GM23338 (cell line): Measurements from ENCODE around the gene UEVLD. TPM values are rescaled to one million over a fixed set of nuclear protein-coding genes. Genes with fewer than 3 reads are reported as not detected.

Experiments
- ATAC-seq: fragments of 200-7000 bp; cut with Tn5 transposase; 3 replicates; pipeline ENCODE4 v1.9.1; 2020
- DNase-seq: peaks from one replicate; pipeline ENCODE4 v3.0.0-alpha.2; 2015; ENCODE audit warnings: low spot score
- H2AFZ ChIP-seq: fragments of 200-600 bp; sonication (generic); 2 replicates; pipeline ENCODE4 v1.8.0; 2016; ENCODE audit warnings: antibody characterized with exemption, mild to moderate bottlenecking, moderate library complexity
- H3F3A ChIP-seq: fragments of 200-600 bp; sonication (generic); replicated peaks from 2 replicates; pipeline ENCODE4 v1.8.0; 2017; ENCODE audit warnings: antibody characterized with exemption, mixed run types, low read depth
- H3K27ac ChIP-seq: fragments of 200-600 bp; sonication (generic); 2 replicates; pipeline ENCODE4 v1.6.1; 2016; ENCODE audit warnings: low read depth
- H3K27me3 ChIP-seq: fragments of 200-600 bp; sonication (generic); 2 replicates; pipeline ENCODE4 v1.8.0; 2016; ENCODE audit warnings: mild to moderate bottlenecking, mixed run types, moderate library complexity; ENCODE audit not compliant: insufficient read depth
- H3K36me3 ChIP-seq: fragments of 200-600 bp; sonication (generic); 2 replicates; pipeline ENCODE4 v1.8.0; 2016; ENCODE audit warnings: mild to moderate bottlenecking; ENCODE audit not compliant: insufficient read depth
- H3K4me1 ChIP-seq: fragments of 200-600 bp; sonication (generic); 2 replicates; pipeline ENCODE4 v1.8.0; 2016; ENCODE audit warnings: mild to moderate bottlenecking, moderate library complexity; ENCODE audit not compliant: insufficient read depth
- H3K4me2 ChIP-seq: fragments of 200-600 bp; sonication (generic); 2 replicates; pipeline ENCODE4 v1.7.1; 2017; ENCODE audit warnings: mixed run types
- H3K4me3 ChIP-seq: fragments of 200-600 bp; sonication (generic); 2 replicates; pipeline ENCODE4 v1.6.1; 2016; ENCODE audit warnings: mixed run types
- H3K79me2 ChIP-seq: fragments of 200-600 bp; sonication (generic); replicated peaks from 2 replicates; pipeline ENCODE4 v1.8.0; 2017; ENCODE audit warnings: mild to moderate bottlenecking; ENCODE audit not compliant: insufficient read depth
- H3K9me2 ChIP-seq: fragments of 200-600 bp; sonication (generic); 2 replicates; pipeline ENCODE4 v1.8.0; 2017; ENCODE audit not compliant: insufficient read depth
- H4K20me1 ChIP-seq: fragments of 200-600 bp; sonication (generic); replicated peaks from 2 replicates; pipeline ENCODE4 v1.8.0; 2017; ENCODE audit warnings: mild to moderate bottlenecking; ENCODE audit not compliant: insufficient read depth
- H3K27ac Mint-ChIP-seq: 2 replicates; pipeline ENCODE4 v1.8.0; 2020; ENCODE audit warnings: inconsistent platforms, mild to moderate bottlenecking, moderate library complexity, mixed read lengths
- H3K27me3 Mint-ChIP-seq: 3 replicates; pipeline ENCODE4 v1.8.0; 2022; ENCODE audit warnings: low read depth, mild to moderate bottlenecking, moderate library complexity, mixed read lengths, inconsistent platforms; ENCODE audit not compliant: insufficient read depth, poor library complexity
- H3K36me3 Mint-ChIP-seq: 3 replicates; pipeline ENCODE4 v1.8.0; 2021; ENCODE audit warnings: low read depth, mild to moderate bottlenecking, inconsistent platforms, moderate library complexity, mixed read lengths
- H3K4me1 Mint-ChIP-seq: 3 replicates; pipeline ENCODE4 v1.8.0; 2020; ENCODE audit warnings: mild to moderate bottlenecking, inconsistent platforms, mixed read lengths
- H3K4me3 Mint-ChIP-seq: 3 replicates; pipeline ENCODE4 v1.8.0; 2021; ENCODE audit warnings: moderate library complexity, mild to moderate bottlenecking, inconsistent platforms, mixed read lengths
- H3K9me3 Mint-ChIP-seq: 3 replicates; pipeline ENCODE4 v1.8.0; 2020; ENCODE audit warnings: moderate library complexity, mild to moderate bottlenecking, inconsistent platforms, mixed read lengths
- CREB1 ChIP-seq: fragments of 250-450 bp; sonication (Bioruptor Pico); IDR thresholded peaks from 2 replicates; pipeline ENCODE4 v1.5.0; 2020; ENCODE audit warnings: low read depth, mild to moderate bottlenecking, moderate library complexity
- JUNB ChIP-seq: IDR thresholded peaks from one replicate; pipeline ENCODE4 v1.6.1; 2016; ENCODE audit warnings: antibody characterized with exemption; ENCODE audit not compliant: unreplicated experiment
- STAT1 ChIP-seq: IDR thresholded peaks from one replicate; pipeline ENCODE4 v1.6.1; 2016; ENCODE audit warnings: antibody characterized with exemption; ENCODE audit not compliant: unreplicated experiment
- ZNF462 ChIP-seq: fragments of 250-450 bp; sonication (Bioruptor Pico); IDR thresholded peaks from 2 replicates; pipeline ENCODE4 v1.5.0; 2020; ENCODE audit warnings: mild to moderate bottlenecking, moderate library complexity
- polyA plus RNA-seq: library from polyadenylated mRNA; unstranded; fragments of >200 nt; fragmentation: Nextera tagmentation; extraction: Ambion mirVana; gene quantifications from 2 replicates; pipeline ENCODE4 v1.2.1, GENCODE V29; 2016
- total RNA-seq: library from RNA; depleted of rRNA; stranded (reverse); fragments of >200 nt; shearing (Covaris generic); gene quantifications from 2 replicates; pipeline ENCODE4 v1.2.3, GENCODE V29; 2014
- TF ChIP-seq, protein P1 (sequence below): IDR thresholded peaks from one replicate; pipeline ENCODE4 v1.6.1; 2018; ENCODE audit warnings: antibody characterized with exemption; ENCODE audit not compliant: unreplicated experiment

Gene UEVLD
- total and polyA plus RNA-seq, 2 experiments from 2014 or later: 10.2 to 11.8 TPM

- TF ChIP-seq ZNF462 (CRISPR knock-in tag): no peak
Observed at GRCh38 chr11:18533365-18533764, 55.2 kb downstream of the UEVLD start (continued).

- Mint-ChIP-seq H3K27me3 (peaks cover 6% of the 10 kb centered on the region), H3K9me3 (no peaks in the 10 kb centered on the region), H3K4me1 (0 out of 3 replicates have a peak, but pooled peaks cover 2% of the 10 kb centered on the region), H3K36me3 (no peaks in the 10 kb centered on the region), H3K27ac (0 out of 2 replicates have a peak overlapping the region, but pooled peaks have one; percentile 10), H3K4me3 (peak overlapping the region; percentile 99)
- H3K4me3 ChIP-seq: peak overlapping the region; percentile 89
- no peaks in the 10 kb centered on the region for H3F3A ChIP-seq
- peaks cover 9% of the 10 kb centered on the region; the same call in 1 of the 2 replicates for H3K4me1 ChIP-seq
- H2AFZ ChIP-seq: peak overlapping the region; percentile 64; the same call in 1 of the 2 replicates
- ATAC-seq (no peak), DNase-seq (no peak)
- H3K36me3 ChIP-seq: no peaks in the 10 kb centered on the region
- H4K20me1 ChIP-seq: no peaks in the 10 kb centered on the region; the same call in 1 of the 2 replicates
- H3K79me2 ChIP-seq: peaks cover 36% of the 10 kb centered on the region
- H3K9me2 ChIP-seq: no peaks in the 10 kb centered on the region
- H3K4me2 ChIP-seq: peak overlapping the region; percentile 91
- TF ChIP-seq CREB1 (no peak), JUNB (no peak), STAT1 (no peak), ZNF462 (CRISPR knock-in tag) (no peak)
- TF ChIP-seq, protein P1, sequence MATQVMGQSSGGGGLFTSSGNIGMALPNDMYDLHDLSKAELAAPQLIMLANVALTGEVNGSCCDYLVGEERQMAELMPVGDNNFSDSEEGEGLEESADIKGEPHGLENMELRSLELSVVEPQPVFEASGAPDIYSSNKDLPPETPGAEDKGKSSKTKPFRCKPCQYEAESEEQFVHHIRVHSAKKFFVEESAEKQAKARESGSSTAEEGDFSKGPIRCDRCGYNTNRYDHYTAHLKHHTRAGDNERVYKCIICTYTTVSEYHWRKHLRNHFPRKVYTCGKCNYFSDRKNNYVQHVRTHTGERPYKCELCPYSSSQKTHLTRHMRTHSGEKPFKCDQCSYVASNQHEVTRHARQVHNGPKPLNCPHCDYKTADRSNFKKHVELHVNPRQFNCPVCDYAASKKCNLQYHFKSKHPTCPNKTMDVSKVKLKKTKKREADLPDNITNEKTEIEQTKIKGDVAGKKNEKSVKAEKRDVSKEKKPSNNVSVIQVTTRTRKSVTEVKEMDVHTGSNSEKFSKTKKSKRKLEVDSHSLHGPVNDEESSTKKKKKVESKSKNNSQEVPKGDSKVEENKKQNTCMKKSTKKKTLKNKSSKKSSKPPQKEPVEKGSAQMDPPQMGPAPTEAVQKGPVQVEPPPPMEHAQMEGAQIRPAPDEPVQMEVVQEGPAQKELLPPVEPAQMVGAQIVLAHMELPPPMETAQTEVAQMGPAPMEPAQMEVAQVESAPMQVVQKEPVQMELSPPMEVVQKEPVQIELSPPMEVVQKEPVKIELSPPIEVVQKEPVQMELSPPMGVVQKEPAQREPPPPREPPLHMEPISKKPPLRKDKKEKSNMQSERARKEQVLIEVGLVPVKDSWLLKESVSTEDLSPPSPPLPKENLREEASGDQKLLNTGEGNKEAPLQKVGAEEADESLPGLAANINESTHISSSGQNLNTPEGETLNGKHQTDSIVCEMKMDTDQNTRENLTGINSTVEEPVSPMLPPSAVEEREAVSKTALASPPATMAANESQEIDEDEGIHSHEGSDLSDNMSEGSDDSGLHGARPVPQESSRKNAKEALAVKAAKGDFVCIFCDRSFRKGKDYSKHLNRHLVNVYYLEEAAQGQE: no peak
- peak overlapping the region; percentile 93 for H3K27ac ChIP-seq
- H3K27me3 ChIP-seq: no peaks in the 10 kb centered on the region
Observed at GRCh38 chr11:18527512-18527911, 61.0 kb downstream of the UEVLD start.
